Stimulated activated CD4-positive, alpha-beta T cell treated with anti-CD3 and anti-CD28 coated beads, Interleukin-2, amount 100 ng/mL, for 24 hours (primary cell): ENCODE data around the gene SERINC5.
A peak's percentile ranks its signal among the peaks of the same experiment; 100 is the strongest.
"Not testable (repeated sequence)": the region's sequence is repeated elsewhere in the genome, so short reads cannot be mapped to it uniquely, and the experiment has no call there.

Experiments used
- DNase-seq, 2 donors: peaks; one replicate each; pipeline ENCODE4 v3.0.0-alpha.2; 2020

The SERINC5 gene

DNA sequence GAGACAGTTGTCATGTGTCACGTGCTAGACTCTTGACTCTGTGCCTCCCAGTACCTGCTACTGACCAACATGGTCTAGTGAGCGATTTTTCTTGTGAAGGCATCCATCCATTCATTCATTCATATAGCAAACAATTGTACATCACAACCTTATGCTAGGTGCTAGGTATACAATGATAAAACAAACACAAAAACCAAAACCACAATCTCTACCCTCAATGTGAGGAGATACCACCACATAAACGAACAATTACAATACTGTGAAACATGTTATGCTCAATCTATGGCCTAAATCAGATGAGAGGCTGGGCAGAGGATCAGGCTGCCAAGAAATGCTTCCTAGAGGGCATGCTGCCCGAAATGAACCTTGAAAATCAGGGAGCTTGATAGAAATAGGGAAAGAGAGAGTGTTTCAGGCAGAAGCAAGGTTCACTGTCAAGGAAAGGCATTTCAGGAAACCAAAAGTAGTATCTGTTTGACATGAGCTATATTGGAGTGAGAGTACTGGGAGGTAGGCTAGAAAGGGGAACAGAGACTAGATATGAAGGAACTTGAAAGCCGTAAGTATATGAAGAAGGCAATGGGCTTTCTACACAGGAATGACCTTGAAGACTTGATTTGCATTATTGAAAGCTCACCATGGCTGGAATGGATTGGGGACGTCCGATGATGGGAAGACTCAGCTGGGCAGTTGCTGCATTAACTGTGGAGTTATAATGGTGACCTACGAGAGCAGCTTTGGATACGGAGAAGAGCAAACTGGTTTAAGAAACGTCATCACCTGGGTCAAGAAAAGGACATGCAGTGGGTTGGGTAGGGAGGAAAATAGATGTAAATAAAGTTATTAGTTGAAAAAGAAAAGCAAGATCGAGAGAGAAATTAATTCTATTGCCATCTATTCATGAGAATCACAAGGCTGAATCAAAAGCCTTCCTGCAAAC is 130.6 kb downstream of the SERINC5 start:
- DNase-seq = no peak

GRCh38 chr5:80124121-80124918 is 131.5 kb downstream of the SERINC5 start:
- no peak for DNase-seq

GRCh38 chr5:80122579-80122978 is 133.3 kb downstream of the SERINC5 start:
- DNase-seq = no peak

DNA sequence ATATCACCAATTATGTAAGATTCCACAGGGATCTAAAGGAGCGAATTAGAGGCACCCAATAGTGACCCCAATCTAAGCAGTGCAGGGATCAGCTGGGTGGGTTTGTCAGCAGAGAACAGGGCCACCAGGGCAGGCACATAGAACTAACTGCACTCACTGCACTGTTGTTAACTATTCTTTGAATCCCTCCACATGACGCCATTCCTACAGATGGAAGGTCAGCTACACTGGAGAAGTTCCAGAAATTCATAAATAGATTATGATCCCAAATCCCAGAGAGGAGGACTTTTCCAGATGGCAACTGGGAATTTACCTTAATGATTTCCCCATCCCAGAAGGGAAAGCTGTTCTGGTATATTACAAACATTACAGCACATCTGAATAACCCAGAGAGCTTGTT is 136.5 kb downstream of the SERINC5 start:
- no peak for DNase-seq

- DNase-seq = no peak
Measured at GRCh38 chr5:80117446-80117845, 138.4 kb downstream of the SERINC5 start.

DNA sequence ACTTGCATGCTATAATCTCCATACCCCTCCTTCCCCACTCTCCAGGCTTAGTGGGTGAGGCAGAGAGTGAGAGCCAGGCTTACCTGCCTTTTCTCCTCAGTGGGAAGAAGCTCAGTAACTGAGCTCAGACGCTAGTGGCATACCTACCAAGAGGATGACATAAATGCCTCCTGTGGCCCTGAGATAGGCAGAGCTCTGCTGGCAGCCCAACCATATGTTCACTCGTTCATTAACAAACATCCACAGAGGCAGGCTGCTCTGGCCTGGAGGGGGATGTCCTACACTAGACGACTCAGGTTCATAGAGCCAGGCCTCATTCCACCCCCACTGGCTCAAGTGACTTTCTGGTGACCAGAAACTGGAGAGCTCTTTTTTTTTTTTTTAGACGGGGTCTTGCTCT is 139.4 kb downstream of the SERINC5 start:
- DNase-seq = no peak

DNA sequence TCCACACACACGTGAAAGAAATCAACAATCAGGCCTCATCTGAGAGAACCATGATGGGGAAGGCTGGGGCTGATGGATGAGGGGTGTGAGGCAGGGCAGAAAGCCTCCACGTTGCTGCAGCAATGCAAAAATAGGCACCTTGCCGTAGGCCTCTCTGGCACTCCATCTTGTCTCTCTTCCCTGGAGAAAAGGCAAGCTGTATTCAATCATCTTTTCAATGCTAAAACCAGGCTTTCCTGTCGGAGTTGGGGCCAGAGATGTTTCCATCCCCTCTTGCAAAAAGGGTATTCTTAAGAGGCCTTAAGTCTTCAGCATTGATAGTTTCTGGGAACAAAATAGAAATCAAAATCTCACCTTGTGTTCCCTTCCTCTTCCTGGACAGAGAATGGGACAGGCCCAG is 139.8 kb downstream of the SERINC5 start:
- DNase-seq = no peak

GRCh38 chr5:80114860-80115259 is 141.0 kb downstream of the SERINC5 start:
- no peak for DNase-seq

DNA sequence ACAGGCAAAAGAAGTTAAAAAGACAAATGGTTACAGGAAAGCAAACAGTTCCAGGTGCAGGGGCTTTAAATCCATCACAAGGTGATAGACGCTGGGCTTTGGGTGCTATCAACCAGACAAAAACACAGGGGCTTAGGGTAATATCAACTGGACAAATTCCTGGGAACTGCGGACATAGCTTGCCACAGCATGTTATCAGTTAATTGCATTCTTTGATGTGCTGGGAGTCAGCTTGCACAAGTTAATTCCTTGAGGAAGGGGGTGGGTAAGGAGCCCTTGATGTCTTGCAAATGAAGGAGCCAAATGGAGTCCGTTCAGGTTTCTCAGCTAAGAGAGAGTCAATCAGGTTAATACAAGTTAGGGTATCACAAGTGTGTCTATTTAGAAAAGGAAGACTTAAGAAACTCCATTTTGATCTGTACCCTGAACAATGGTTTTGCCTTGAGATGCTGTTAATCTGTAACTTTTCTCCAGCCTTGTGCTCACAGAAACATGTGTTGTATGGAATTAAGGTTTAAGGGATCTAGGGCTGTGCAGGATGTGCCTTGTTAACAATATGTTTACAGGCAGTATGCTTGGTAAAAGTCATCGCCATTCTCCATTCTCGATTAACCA is 144.4 kb downstream of the SERINC5 start:
- not testable (repeated sequence) for DNase-seq

DNA sequence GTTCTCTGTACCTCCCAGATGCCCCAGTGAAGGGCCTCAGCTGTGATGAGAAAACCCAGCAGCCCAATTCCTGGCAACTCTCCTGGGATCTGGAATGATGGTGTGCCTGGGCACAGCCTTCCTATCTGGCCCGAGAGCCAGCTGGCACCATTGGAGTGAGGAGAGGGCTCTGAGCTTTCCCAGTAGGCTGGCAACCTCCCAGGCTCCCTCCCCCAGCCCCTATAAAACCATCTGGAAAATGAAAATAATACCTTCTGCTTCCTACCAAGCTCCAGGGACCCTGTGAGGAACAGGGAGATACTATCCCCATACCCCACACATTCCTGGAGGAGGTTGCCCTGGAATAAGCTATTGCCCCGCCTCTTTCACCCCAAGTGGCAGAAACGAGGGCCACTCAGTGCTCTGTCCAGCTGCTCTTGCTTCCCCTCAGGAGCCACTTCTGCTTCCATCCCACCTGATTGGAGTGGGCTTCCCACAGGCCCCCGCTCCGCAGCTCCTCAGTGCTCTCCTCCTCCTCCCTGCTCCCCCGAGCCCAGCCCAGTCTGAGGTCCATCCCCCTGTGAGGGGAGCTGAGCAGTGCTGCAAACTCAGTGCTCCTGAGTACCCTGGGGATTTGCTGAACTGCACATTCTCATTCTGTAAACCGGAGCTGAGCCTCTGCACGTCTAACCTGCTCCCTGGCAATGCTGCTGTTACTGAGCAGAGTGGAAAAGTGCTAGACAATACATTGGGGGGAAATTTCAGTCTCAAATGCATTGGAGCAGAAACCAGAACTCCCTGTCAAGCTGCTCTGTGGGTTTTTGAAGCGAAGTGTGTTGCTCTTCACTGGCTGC is 146.0 kb downstream of the SERINC5 start:
- DNase-seq = no peak

DNA sequence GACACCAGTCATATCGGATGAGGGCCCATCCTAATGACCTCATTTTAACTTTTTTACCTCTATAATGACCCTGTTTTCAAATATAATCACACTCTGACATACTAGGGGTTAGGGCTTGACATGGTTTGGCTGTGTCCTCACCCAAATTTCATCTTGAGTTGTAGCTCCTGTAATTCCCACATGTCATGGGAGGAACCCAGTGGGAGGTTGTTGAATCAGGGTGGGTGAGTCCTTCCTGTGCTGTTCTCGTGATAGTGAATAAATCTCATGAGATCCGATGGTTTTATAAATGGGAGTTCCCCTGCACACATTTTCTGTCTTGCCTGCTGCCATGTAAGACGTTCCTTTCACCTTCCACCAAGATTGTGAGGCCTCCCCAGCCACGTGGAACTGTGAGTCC is 148.9 kb downstream of the SERINC5 start:
- DNase-seq = no peak

GRCh38 chr5:80105698-80106439 is 150.0 kb downstream of the SERINC5 start:
- DNase-seq = no peak

DNA sequence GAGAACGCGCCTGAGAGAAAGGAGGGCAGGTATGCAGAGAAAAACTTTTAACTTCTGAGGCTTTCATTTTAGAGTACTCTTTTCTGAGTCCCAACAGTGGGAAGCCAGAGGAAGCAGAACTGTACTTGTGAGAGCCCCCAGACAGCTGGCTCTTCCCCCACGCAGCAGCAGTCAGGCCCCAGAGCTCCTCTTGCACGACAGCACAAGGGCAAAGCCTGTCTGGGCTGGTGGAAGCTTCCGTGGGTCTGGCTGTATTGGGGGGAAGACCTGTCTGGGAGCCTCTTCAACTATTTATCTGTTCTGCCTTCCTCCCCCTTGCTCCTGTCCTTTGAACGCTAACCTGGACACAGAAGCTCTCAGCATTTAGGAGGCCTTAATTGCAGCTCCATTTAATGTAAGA is 152.5 kb downstream of the SERINC5 start:
- no peak for DNase-seq

DNA sequence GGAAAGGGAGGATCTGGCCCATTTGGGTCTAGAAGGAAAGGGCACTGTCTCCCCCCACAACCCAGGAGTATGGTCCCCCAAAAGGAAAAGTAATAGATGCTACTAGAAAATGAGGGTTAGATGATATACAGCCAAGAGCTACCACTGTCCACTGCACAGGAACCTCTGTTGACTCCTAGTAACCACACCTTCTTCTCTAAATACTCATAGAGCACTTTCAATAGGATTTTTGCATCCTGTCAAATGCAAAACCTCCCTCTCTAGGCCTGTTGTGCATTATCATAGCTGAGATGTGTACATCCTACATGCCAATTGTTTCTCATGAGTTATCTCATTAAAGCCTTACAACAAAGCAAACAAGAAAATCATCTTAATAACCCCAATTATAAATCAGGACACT is 153.9 kb downstream of the SERINC5 start:
- no peak for DNase-seq

DNA sequence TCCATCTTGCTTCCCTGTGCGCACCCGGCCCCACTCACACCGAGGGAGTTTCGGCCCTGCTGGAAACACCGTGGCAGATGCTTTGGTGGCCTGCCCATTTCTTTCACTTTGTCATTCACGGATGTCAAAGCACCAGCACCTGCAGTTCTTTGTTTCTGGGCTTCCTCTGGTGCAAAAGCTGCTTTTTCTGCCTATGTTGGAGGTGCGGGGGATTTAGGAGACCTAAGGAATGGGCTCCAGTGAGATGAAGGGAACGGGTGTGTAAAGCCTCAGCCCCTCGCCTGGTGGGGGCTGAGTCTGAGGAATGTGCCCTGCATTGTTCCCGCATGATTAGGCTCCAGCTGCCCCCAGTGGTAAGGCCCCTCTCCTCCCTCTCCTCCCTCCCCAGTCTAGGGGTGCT is 158.4 kb downstream of the SERINC5 start:
- no peak for DNase-seq

GRCh38 chr5:80094236-80094738 is 161.6 kb downstream of the SERINC5 start:
- no peak for DNase-seq

- DNase-seq = no peak
Measured at GRCh38 chr5:80093796-80094195, 162.1 kb downstream of the SERINC5 start.

- DNase-seq = no peak
Measured at GRCh38 chr5:80092486-80093107, 163.3 kb downstream of the SERINC5 start.

- peak; percentile 19 to 24 for DNase-seq
Measured at GRCh38 chr5:80091792-80092192, 164.1 kb downstream of the SERINC5 start.

GRCh38 chr5:80090884-80091166 is 165.0 kb downstream of the SERINC5 start:
- DNase-seq = no peak
